ENCODE results near the gene NAXD. TPM values are rescaled to one million over a fixed set of nuclear protein-coding genes. Genes with fewer than 3 reads are reported as not detected.

NAXD gene
- total and polyA plus RNA-seq, 7 experiments from 2014 or later, result 17.2 to 35.4 (median 25.9) TPM

DNA sequence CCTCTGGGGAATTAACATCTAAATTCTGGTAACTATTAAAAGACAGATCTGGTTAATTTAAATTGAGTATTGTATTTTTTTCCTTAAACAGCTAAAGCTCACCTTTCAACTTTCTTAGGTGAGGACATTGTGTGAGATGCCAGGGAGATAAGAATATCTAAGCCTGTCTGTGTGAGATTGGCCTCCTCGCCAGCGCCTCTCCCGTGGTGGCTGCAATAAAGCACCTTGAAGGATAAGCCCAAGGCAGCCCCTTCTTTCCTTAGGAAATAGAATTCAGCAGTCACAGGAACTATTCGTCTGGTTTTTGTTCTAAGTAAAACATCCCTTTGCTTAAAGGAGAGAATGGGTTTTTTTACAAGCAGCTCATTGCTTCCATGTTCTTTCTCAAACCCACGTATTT, 24.6 kb downstream of the NAXD start:
- H3K4me3 ChIP-seq (ENCODE audit: low read length), result no peak overlapping the region
- ChIA-PET CTCF (no interaction called here), POLR2A (interaction anchor here (0.6 kb wide), 1 partner anchor 16 kb away, joined by 7 read pairs; no protein-coding TSS in a partner anchor)
- H3K4me1 ChIP-seq (ENCODE audit: control insufficient read depth in 2 of 2, insufficient read depth in 2 of 2, low read length in 2 of 2), result no peaks in the 10 kb centered on the region
- peak overlapping the region in 2 of 9 donors; percentile 39 to 53 for H3K27ac Mint-ChIP-seq
- no peak overlapping the region for H3K4me3 Mint-ChIP-seq
- H3K36me3 ChIP-seq (ENCODE audit: control insufficient read depth in 2 of 3, insufficient read depth in 3 of 3, low read length in 3 of 3), result peaks cover 10 to 94% (median 19%) of the 10 kb centered on the region in 3 experiments
- H3K27ac ChIP-seq (ENCODE audit: low read depth, low read length), result no peak overlapping the region
- no peaks in the 10 kb centered on the region for H3K27me3 Mint-ChIP-seq
- peaks cover 0 to 35% (median 8%) of the 10 kb centered on the region in 5 donors for H3K36me3 Mint-ChIP-seq
- ATAC-seq (no peak), DNase-seq (no peak)
- no peaks in the 10 kb centered on the region for H3K9me3 Mint-ChIP-seq
- no peaks in the 10 kb centered on the region for H3K9me3 ChIP-seq (ENCODE audit: control insufficient read depth in 2 of 3, low read length in 3 of 3)
- H3K4me1 Mint-ChIP-seq, result peaks cover 0 to 6% (median 0%) of the 10 kb centered on the region in 7 donors
- intact Hi-C loops (cut with micrococcal nuclease), result no loop called here
- no peaks in the 10 kb centered on the region for H3K27me3 ChIP-seq (ENCODE audit: control insufficient read depth in 2 of 2, insufficient read depth in 2 of 2, low read length in 2 of 2)

DNA sequence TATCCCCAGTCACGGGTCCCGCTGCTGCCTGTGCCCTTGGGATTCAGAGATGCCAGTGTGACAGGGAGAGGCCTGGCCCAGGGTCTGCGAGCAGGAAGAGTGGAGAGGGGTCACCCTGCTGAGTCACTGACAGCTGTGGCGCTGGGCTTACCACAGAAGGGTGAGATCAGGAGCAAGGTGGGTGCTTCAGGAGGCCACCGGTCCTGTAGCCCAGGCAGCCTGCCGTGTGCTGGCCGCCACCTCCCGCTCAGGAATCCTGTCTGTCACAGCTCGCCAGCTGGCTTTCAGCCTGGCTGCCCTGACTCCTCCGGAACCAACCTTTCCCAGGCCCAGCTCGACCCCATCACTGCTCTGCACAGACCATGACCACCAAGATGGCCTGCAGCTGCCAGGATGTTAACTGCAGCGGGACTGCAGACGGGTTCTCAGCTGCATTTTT, 25.3 kb downstream of the NAXD start:
- ChIA-PET CTCF (no interaction called here), POLR2A (no interaction called here)
- DNase-seq, result no peak
- no peaks in the 10 kb centered on the region for H3K9me3 Mint-ChIP-seq
- peaks cover 0 to 6% (median 0%) of the 10 kb centered on the region in 7 donors for H3K4me1 Mint-ChIP-seq
- H3K27ac Mint-ChIP-seq, result peak overlapping the region in 1 of 9 donors; percentile 32
- Histone ChIP-seq H3K27ac (ENCODE audit: low read depth, low read length) (no peak overlapping the region), H3K4me3 (ENCODE audit: low read length) (no peak overlapping the region), H3K27me3 (ENCODE audit: control insufficient read depth in 2 of 2, insufficient read depth in 2 of 2, low read length in 2 of 2) (no peaks in the 10 kb centered on the region), H3K9me3 (ENCODE audit: control insufficient read depth in 2 of 3, low read length in 3 of 3) (no peaks in the 10 kb centered on the region), H3K4me1 (ENCODE audit: control insufficient read depth in 2 of 2, insufficient read depth in 2 of 2, low read length in 2 of 2) (no peaks in the 10 kb centered on the region), H3K36me3 (ENCODE audit: control insufficient read depth in 2 of 3, insufficient read depth in 3 of 3, low read length in 3 of 3) (peaks cover 10 to 92% (median 19%) of the 10 kb centered on the region in 3 experiments)
- H3K27me3 Mint-ChIP-seq, result no peaks in the 10 kb centered on the region
- intact Hi-C loops (cut with micrococcal nuclease), result no loop called here
- peaks cover 0 to 30% (median 8%) of the 10 kb centered on the region in 5 donors for H3K36me3 Mint-ChIP-seq
- peak overlapping the region in 1 of 10 donors; percentile 30 for H3K4me3 Mint-ChIP-seq
- ATAC-seq, result no peak

GRCh38 chr13:110641055-110642015, 26.0 kb downstream of the NAXD start:
- ATAC-seq, result no peak

DNA sequence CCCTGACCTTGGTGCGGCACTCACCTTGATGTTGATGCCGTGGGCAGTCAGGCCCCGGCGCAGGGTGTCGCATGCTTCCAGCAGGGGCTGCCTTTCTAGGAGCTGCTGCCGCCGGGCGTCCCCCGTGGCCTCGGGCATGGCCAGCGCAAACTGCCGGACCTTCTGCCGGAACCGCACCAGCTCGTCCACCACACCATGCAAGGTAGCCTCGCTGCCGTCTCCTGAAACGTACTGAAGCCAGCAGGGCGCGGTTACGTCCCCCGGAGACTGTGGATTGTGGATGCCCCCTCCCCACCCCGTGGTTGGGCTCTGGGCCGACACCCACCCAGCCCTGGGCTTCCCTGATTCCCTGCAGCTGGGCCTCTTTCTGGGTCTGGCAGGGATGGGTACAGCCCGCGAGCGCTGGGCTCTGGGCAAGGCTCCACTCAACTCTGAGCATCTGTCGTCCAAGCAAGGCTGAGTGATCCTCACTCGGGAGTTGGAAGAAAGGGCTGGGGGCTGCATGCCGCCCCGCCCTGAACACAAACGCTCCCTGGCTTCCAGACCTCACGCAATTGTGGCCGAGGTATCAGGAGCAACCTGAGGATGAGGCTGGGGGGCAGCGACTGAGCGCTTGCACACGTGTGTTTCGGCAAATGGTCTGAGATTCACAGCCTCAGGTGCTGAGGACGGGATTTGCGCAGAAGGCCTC, 27.1 kb downstream of the NAXD start:
- H3K4me1 Mint-ChIP-seq, result peaks cover 0 to 6% (median 0%) of the 10 kb centered on the region in 7 donors
- H3K27ac Mint-ChIP-seq, result peak overlapping the region in 1 of 9 donors; percentile 20
- H3K9me3 Mint-ChIP-seq, result no peaks in the 10 kb centered on the region
- intact Hi-C loops (cut with micrococcal nuclease), result no loop called here
- H3K27me3 Mint-ChIP-seq, result no peaks in the 10 kb centered on the region
- H3K9me3 ChIP-seq (ENCODE audit: control insufficient read depth in 2 of 3, low read length in 3 of 3), result no peaks in the 10 kb centered on the region
- H3K4me1 ChIP-seq (ENCODE audit: control insufficient read depth in 2 of 2, insufficient read depth in 2 of 2, low read length in 2 of 2), result no peaks in the 10 kb centered on the region
- DNase-seq (no peak), ATAC-seq (no peak)
- H3K27ac ChIP-seq (ENCODE audit: low read depth, low read length), result no peak overlapping the region
- H3K4me3 Mint-ChIP-seq, result no peak overlapping the region
- POLR2A ChIA-PET, result interaction anchor here (0.6 kb wide), 1 partner anchor 37 kb away, joined by 4 read pairs; no protein-coding TSS in a partner anchor
- peaks cover 0 to 30% (median 6%) of the 10 kb centered on the region in 5 donors for H3K36me3 Mint-ChIP-seq
- no peak overlapping the region for H3K4me3 ChIP-seq (ENCODE audit: low read length)
- H3K27me3 ChIP-seq (ENCODE audit: control insufficient read depth in 2 of 2, insufficient read depth in 2 of 2, low read length in 2 of 2), result no peaks in the 10 kb centered on the region
- H3K36me3 ChIP-seq (ENCODE audit: control insufficient read depth in 2 of 3, insufficient read depth in 3 of 3, low read length in 3 of 3), result peaks cover 10 to 90% (median 19%) of the 10 kb centered on the region in 3 experiments
- CTCF ChIA-PET, result interaction anchor here (0.8 kb wide), 1 partner anchor 23 kb away, joined by 3 read pairs; no protein-coding TSS in a partner anchor

More at GRCh38 chr13:110641055-110642015, 26.0 kb downstream of the NAXD start:
- ChIA-PET POLR2A (no interaction called here), CTCF (no interaction called here)
- Histone ChIP-seq H3K4me1 (ENCODE audit: control insufficient read depth in 2 of 2, insufficient read depth in 2 of 2, low read length in 2 of 2) (no peaks in the 10 kb centered on the region), H3K4me3 (ENCODE audit: low read length) (no peak overlapping the region), H3K27ac (ENCODE audit: low read depth, low read length) (no peak overlapping the region), H3K27me3 (ENCODE audit: control insufficient read depth in 2 of 2, insufficient read depth in 2 of 2, low read length in 2 of 2) (no peaks in the 10 kb centered on the region), H3K9me3 (ENCODE audit: control insufficient read depth in 2 of 3, low read length in 3 of 3) (no peaks in the 10 kb centered on the region), H3K36me3 (ENCODE audit: control insufficient read depth in 2 of 3, insufficient read depth in 3 of 3, low read length in 3 of 3) (peaks cover 10 to 91% (median 19%) of the 10 kb centered on the region in 3 experiments)
- H3K27me3 Mint-ChIP-seq, result no peaks in the 10 kb centered on the region
- H3K4me1 Mint-ChIP-seq, result peaks cover 0 to 6% (median 0%) of the 10 kb centered on the region in 7 donors
- no peak overlapping the region for H3K4me3 Mint-ChIP-seq
- intact Hi-C loops (cut with micrococcal nuclease), result no loop called here
- peak overlapping the region in 3 of 9 donors; percentile 32 to 78 (median 36) for H3K27ac Mint-ChIP-seq
- no peaks in the 10 kb centered on the region for H3K9me3 Mint-ChIP-seq
- DNase-seq, result no peak
- peaks cover 0 to 30% (median 8%) of the 10 kb centered on the region in 5 donors for H3K36me3 Mint-ChIP-seq

DNA sequence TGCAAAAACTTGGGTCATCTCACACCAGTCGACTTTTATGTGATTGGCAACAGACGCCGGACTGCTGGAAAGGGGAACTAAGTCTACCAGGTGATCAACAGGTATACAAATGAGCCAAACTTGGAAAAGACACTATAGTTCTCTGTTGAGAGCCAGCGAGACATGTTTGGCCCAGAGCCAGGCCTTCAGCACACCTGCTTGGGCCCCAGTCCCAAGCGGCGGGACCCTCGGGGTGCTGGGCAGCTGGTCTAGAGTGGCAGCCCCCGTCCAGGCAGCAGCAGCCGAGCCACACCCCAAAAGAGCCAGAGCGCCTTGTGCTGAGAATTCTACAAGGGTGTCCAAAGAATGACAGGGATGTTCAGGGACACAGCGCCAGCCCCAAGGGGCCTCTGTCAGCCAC, 28.0 kb downstream of the NAXD start:
- no peak overlapping the region for H3K4me3 Mint-ChIP-seq
- Histone ChIP-seq H3K36me3 (ENCODE audit: control insufficient read depth in 2 of 3, insufficient read depth in 3 of 3, low read length in 3 of 3) (peaks cover 10 to 82% (median 19%) of the 10 kb centered on the region in 3 experiments), H3K9me3 (ENCODE audit: control insufficient read depth in 2 of 3, low read length in 3 of 3) (no peaks in the 10 kb centered on the region), H3K27ac (ENCODE audit: low read depth, low read length) (no peak overlapping the region), H3K4me1 (ENCODE audit: control insufficient read depth in 2 of 2, insufficient read depth in 2 of 2, low read length in 2 of 2) (no peaks in the 10 kb centered on the region), H3K4me3 (ENCODE audit: low read length) (no peak overlapping the region), H3K27me3 (ENCODE audit: control insufficient read depth in 2 of 2, insufficient read depth in 2 of 2, low read length in 2 of 2) (no peaks in the 10 kb centered on the region)
- H3K9me3 Mint-ChIP-seq, result no peaks in the 10 kb centered on the region
- H3K27me3 Mint-ChIP-seq, result no peaks in the 10 kb centered on the region
- H3K4me1 Mint-ChIP-seq, result peaks cover 0 to 6% (median 0%) of the 10 kb centered on the region in 7 donors
- peaks cover 0 to 36% (median 6%) of the 10 kb centered on the region in 5 donors for H3K36me3 Mint-ChIP-seq
- CTCF ChIA-PET, result no interaction called here
- POLR2A ChIA-PET, result no interaction called here
- intact Hi-C loops (cut with micrococcal nuclease), result no loop called here
- ATAC-seq (no peak), DNase-seq (no peak)
- H3K27ac Mint-ChIP-seq, result peak overlapping the region in 2 of 9 donors; percentile 5 to 12

GRCh38 chr13:110643768-110644421, 28.6 kb downstream of the NAXD start:
- no peak overlapping the region for H3K4me3 Mint-ChIP-seq
- Histone ChIP-seq H3K9me3 (ENCODE audit: control insufficient read depth in 2 of 3, low read length in 3 of 3) (no peaks in the 10 kb centered on the region), H3K27ac (ENCODE audit: low read depth, low read length) (no peak overlapping the region), H3K4me3 (ENCODE audit: low read length) (no peak overlapping the region), H3K36me3 (ENCODE audit: control insufficient read depth in 2 of 3, insufficient read depth in 3 of 3, low read length in 3 of 3) (peaks cover 10 to 82% (median 16%) of the 10 kb centered on the region in 3 experiments), H3K4me1 (ENCODE audit: control insufficient read depth in 2 of 2, insufficient read depth in 2 of 2, low read length in 2 of 2) (no peaks in the 10 kb centered on the region), H3K27me3 (ENCODE audit: control insufficient read depth in 2 of 2, insufficient read depth in 2 of 2, low read length in 2 of 2) (no peaks in the 10 kb centered on the region)
- ChIA-PET POLR2A (interaction anchor here (0.8 kb wide), 1 partner anchor 69 kb away, joined by 3 read pairs; no protein-coding TSS in a partner anchor), CTCF (interaction anchor here (1.4 to 2.4 kb wide), 2 partner anchors 61 to 175 kb away, joined by 3 to 8 read pairs; no protein-coding TSS in a partner anchor)
- peak overlapping the region in 2 of 9 donors; percentile 5 to 36 for H3K27ac Mint-ChIP-seq
- DNase-seq (no peak), ATAC-seq (no peak)
- H3K4me1 Mint-ChIP-seq, result peaks cover 0 to 6% (median 0%) of the 10 kb centered on the region in 7 donors
- intact Hi-C loops (cut with micrococcal nuclease), result loop anchor here (1.0 to 2.0 kb wide), 2 partner anchors 71 to 175 kb away; no protein-coding TSS in a partner anchor
- H3K27me3 Mint-ChIP-seq, result no peaks in the 10 kb centered on the region
- peaks cover 0 to 37% (median 5%) of the 10 kb centered on the region in 5 donors for H3K36me3 Mint-ChIP-seq
- H3K9me3 Mint-ChIP-seq, result no peaks in the 10 kb centered on the region

Data from naive thymus-derived CD4-positive, alpha-beta T cell (primary cell).